Tibial nerve (tissue), 4 donors: ENCODE measurements around the gene DNMT1. TPM values are rescaled to one million over a fixed set of nuclear protein-coding genes. Genes with fewer than 3 reads are reported as not detected.

Experiments
- DNase-seq, 2 donors: peaks; one replicate each; pipeline ENCODE4 v3.0.0-alpha.2; 2019; ENCODE audit warnings: low spot score in 2 of 2
- H3K27ac ChIP-seq, 4 donors: fragments of 200-600 bp; sonication (generic) in 3 of 4; one replicate each; pipeline ENCODE4 v1.5.1; 2017 to 2019; ENCODE audit warnings: mild to moderate bottlenecking in 1 of 4
- H3K27me3 ChIP-seq, 2 donors: fragments of 200-600 bp; sonication (generic) in 1 of 2; one replicate each; pipeline versions ENCODE4 v1.5.1 to v1.6.0; 2017 to 2019
- H3K36me3 ChIP-seq, 3 donors: fragments of 200-600 bp; sonication (generic); one replicate each; pipeline ENCODE4 v1.5.1; 2018 to 2019
- H3K4me1 ChIP-seq, 4 donors: fragments of 200-600 bp; sonication (generic) in 3 of 4; one replicate each; pipeline ENCODE4 v1.5.1; 2017 to 2019
- H3K4me3 ChIP-seq, 4 donors: fragments of 200-600 bp; sonication (generic) in 3 of 4; one replicate each; pipeline ENCODE4 v1.5.1; 2017 to 2019; ENCODE audit warnings: mild to moderate bottlenecking in 1 of 4, moderate library complexity in 1 of 4
- H3K9me3 ChIP-seq, 4 donors: fragments of 200-600 bp; sonication (generic) in 3 of 4; one replicate each; pipeline ENCODE4 v1.5.1; 2017 to 2019
- EP300 ChIP-seq, 2 donors: sonication (generic); formaldehyde crosslinking; IDR thresholded peaks; one replicate each; pipeline ENCODE4 v1.6.1; 2017; ENCODE audit warnings: antibody characterized with exemption in 2 of 2, mild to moderate bottlenecking in 1 of 2
- POLR2A ChIP-seq, 2 donors: fragments of 450-650 bp; IDR thresholded peaks; one replicate each; pipeline ENCODE4 v1.6.1; 2017; ENCODE audit warnings: antibody characterized with exemption in 2 of 2, mild to moderate bottlenecking in 2 of 2, moderate library complexity in 2 of 2
- WGBS, 2 donors: methylation state at CpG; one replicate each; pipeline ENCODE4 v1.1.5; 2018; 5-methylcytosine and 5-hydroxymethylcytosine counted together
- total RNA-seq, 4 donors: library from RNA; depleted of rRNA; stranded (reverse); fragments of >200 nt; gene quantifications; one replicate each; pipeline ENCODE4 v1.1.0, GENCODE V29; 2016
- TF ChIP-seq, protein P1 (sequence below), 5 experiments: fragments of 200-600 bp in 3 of 5; fragments of 450-650 bp in 2 of 5; sonication (generic) in 3 of 5; IDR thresholded peaks; one replicate each; pipeline ENCODE4 v1.5.1; 2016 to 2019; ENCODE audit warnings: antibody characterized with exemption in 5 of 5, mild to moderate bottlenecking in 3 of 5, moderate library complexity in 2 of 5

The DNMT1 gene
- total RNA-seq, 4 donors from 2014 or later: 48.2 to 72.9 (median 55.2) TPM

DNA sequence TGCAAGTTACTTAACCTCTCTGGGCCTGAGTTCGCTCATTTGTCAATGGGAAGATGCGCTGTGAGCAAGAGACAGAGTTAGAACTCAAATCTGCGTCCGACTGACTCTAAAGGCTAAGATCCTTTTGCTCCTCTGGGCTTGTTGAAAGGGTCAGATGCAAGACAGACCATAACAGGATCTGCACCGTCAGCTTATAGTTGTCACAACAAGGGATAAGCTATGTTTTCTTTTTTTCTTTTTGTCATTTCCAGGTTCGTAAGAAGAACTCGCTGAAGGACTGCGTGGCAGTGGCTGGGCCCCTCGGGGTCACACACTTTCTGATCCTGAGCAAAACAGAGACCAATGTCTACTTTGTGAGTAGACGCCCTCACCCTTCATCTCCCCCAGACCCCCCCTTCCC lies 87.5 kb downstream of the DNMT1 start:
- Histone ChIP-seq H3K27me3 (no peaks in the 10 kb centered on the region), H3K27ac (no peak overlapping the region), H3K4me3 (peak overlapping the region in 3 of 4 donors; percentile 74 to 82 (median 77)), H3K9me3 (no peaks in the 10 kb centered on the region), H3K4me1 (peaks cover 0 to 26% (median 13%) of the 10 kb centered on the region in 4 donors), H3K36me3 (peaks cover 11 to 50% (median 28%) of the 10 kb centered on the region in 3 donors)
- TF ChIP-seq, protein P1, sequence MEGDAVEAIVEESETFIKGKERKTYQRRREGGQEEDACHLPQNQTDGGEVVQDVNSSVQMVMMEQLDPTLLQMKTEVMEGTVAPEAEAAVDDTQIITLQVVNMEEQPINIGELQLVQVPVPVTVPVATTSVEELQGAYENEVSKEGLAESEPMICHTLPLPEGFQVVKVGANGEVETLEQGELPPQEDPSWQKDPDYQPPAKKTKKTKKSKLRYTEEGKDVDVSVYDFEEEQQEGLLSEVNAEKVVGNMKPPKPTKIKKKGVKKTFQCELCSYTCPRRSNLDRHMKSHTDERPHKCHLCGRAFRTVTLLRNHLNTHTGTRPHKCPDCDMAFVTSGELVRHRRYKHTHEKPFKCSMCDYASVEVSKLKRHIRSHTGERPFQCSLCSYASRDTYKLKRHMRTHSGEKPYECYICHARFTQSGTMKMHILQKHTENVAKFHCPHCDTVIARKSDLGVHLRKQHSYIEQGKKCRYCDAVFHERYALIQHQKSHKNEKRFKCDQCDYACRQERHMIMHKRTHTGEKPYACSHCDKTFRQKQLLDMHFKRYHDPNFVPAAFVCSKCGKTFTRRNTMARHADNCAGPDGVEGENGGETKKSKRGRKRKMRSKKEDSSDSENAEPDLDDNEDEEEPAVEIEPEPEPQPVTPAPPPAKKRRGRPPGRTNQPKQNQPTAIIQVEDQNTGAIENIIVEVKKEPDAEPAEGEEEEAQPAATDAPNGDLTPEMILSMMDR (IDR thresholded peaks at IDR 0.05): no peak
- no peak for TF ChIP-seq POLR2A (IDR thresholded peaks at IDR 0.05)
- TF ChIP-seq EP300 (IDR thresholded peaks at IDR 0.05): no peak
- WGBS, 2 donors: 76 to 81% methylated on average over 10 of the region's 10 CpGs
- no peak for DNase-seq

DNA sequence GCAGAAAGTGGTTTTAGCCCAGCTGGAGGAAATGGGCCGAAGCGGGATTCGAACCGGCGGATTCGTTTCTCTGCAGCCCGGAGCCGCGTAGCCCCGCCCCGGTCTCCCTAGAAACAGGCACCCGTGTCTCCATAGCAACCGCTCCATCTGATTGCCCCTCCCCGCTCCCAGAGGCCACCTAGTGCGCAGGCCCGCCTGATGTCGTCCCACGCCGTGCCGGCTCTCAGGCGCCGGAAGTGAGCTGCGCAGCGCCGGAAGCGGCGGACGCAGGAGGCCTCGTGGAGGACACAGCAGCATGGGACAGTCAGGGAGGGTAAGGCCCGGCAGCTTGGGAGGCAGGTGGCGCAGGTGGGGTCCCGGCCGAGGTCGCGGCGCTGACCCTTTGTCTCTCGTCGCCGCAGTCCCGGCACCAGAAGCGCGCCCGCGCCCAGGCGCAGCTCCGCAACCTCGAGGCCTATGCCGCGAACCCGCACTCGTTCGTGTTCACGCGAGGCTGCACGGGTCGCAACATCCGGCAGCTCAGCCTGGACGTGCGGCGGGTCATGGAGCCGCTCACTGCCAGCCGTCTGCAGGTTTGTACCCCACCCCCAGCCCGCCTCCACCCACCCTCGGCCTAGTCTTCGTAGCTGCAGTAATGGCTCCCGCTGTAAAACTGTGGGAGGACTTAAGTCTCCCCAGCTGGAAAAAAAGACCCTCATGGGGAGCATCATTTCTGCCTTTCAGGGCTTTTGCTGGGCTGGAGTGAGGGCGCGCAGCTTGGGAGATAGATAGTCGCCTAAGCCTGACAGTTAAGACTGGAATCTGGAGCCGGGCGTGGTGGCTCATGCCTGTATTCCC lies 88.4 kb downstream of the DNMT1 start, which contains the start of gene PPAN:
PPAN (plus strand) TSS at position 263 of the 837 bp plus-strand sequence; CDS start at position 296, 33 bp downstream.
- Histone ChIP-seq H3K9me3 (no peaks in the 10 kb centered on the region), H3K4me3 (peak within 1 kb of the TSS; percentile 74 to 90 (median 80)), H3K27me3 (no peaks in the 10 kb centered on the region), H3K36me3 (peaks cover 11 to 41% (median 28%) of the 10 kb centered on the region in 3 donors), H3K4me1 (peaks cover 0 to 24% (median 12%) of the 10 kb centered on the region in 4 donors), H3K27ac (peak within 1 kb of the TSS; percentile 53 to 89 (median 71))
- TF ChIP-seq, protein P1 (IDR thresholded peaks at IDR 0.05): peak in 2 of 5 experiments; percentile 31 to 42
- TF ChIP-seq EP300 (IDR thresholded peaks at IDR 0.05) (peak; percentile 80 to 90), POLR2A (IDR thresholded peaks at IDR 0.05) (peak in 1 of 2 donors; percentile 61)
- WGBS, 2 donors: 1 to 3% methylated on average over 24 to 58 of the region's 71 CpGs
- DNase-seq: peak; percentile 97 to 99

DNA sequence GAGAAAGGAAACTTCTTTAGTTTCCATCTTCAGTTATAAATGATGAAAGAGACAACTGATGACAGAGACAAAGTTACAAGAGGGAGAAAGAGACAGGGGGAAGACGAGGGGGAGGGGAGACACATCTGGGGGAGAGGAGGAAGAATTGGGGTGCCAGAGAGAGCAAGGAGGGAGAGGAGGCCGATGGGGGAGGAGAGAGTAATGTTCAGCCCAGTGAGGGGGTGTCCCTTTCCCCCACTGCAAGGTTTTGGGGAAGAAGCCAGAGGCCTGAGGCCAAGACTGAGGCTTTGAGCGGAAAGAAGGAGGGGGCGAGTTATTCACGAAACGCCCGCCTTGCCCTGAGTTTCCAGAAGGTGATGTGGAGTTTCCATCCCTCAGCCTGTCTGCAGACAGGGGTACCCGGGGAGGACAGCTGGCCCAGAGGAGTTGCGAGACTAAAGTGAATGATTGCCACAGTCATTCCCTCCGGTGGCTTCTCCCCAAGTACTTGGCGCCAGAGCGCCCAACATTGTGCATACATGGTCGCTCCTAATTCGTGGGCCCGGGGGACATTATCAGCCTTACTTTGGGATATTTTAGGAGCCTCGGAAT lies 89.1 kb downstream of the DNMT1 start:
- no peak for DNase-seq
- WGBS, 2 donors: 47 to 48% methylated on average over 15 to 16 of the region's 16 CpGs
- Histone ChIP-seq H3K9me3 (no peaks in the 10 kb centered on the region), H3K27ac (peak overlapping the region; percentile 20 to 89 (median 66)), H3K4me1 (peaks cover 0 to 24% (median 10%) of the 10 kb centered on the region in 4 donors), H3K4me3 (peak overlapping the region in 3 of 4 donors; percentile 74 to 90 (median 82)), H3K36me3 (peaks cover 11 to 33% (median 22%) of the 10 kb centered on the region in 3 donors), H3K27me3 (no peaks in the 10 kb centered on the region)
- TF ChIP-seq, protein P1 (IDR thresholded peaks at IDR 0.05): no peak
- TF ChIP-seq POLR2A (IDR thresholded peaks at IDR 0.05) (no peak), EP300 (IDR thresholded peaks at IDR 0.05) (no peak)

DNA sequence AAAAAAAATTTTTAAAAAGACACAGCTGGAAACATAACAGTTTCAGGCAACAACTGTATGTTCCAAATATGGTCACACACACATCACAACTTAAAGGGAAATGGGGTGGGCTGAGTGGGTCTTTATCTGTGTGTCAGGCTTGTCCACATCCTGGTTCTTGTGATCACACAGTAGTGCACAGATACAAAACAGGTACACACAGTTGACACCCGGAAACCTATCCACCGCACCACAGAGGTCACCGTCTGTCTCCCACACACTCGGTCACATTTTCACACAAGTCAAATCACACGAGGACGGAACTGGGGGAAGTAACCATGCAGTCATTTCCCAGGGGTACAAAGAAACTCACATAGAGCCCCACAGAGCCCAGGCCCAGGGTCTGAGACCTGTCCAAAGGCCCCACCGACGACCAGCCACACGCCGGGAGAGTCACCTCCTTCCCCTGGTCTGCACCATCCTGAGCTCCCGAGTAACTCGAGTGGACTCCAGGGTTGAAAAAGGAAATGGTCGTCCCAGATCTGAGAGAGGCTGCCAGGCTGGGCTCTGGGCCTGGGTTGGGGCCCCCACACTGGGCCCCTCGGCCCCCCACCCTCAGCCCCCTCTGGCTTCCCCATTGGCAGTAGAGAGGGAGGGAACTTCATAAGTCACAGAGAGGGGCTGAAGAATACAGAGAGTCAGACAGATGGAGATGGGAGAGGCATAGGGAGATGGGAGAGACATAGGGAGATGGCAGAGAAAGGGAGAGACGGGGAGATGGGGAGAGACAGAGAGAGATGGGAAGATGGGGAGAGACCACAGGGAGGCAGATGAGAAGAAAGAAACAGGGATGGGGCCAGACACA lies 89.9 kb downstream of the DNMT1 start:
- DNase-seq: no peak
- WGBS, 2 donors: 59 to 60% methylated on average over 15 of the region's 15 CpGs
- H3K36me3 ChIP-seq: peaks cover 10 to 26% (median 15%) of the 10 kb centered on the region in 3 donors
- H3K9me3 ChIP-seq: no peaks in the 10 kb centered on the region
- H3K27ac ChIP-seq: peak overlapping the region in 3 of 4 donors; percentile 55 to 89 (median 80)
- H3K4me3 ChIP-seq: no peak overlapping the region
- H3K4me1 ChIP-seq: peaks cover 0 to 24% (median 10%) of the 10 kb centered on the region in 4 donors
- no peaks in the 10 kb centered on the region for H3K27me3 ChIP-seq
- no peak for TF ChIP-seq POLR2A (IDR thresholded peaks at IDR 0.05)
- no peak for TF ChIP-seq EP300 (IDR thresholded peaks at IDR 0.05)
- TF ChIP-seq, protein P1 (IDR thresholded peaks at IDR 0.05): no peak
